Memory B cell (primary cell): ENCODE results near the gene MAOB.

Experiments
- ATAC-seq: fragments of 150-1000 bp; cut with Tn5 transposase; 2 replicates; pipeline ENCODE4 v1.10.0; 2021; ENCODE audit warnings: low read depth, mild to moderate bottlenecking, moderate library complexity
- DNase-seq, 2 donors: peaks; one replicate each; pipeline ENCODE4 v3.0.0; 2022; ENCODE audit warnings: low spot score in 2 of 2
- H3K27ac Mint-ChIP-seq: one replicate; pipeline ENCODE4 v1.8.0; 2022; ENCODE audit warnings: mild to moderate bottlenecking, moderate library complexity, mixed read lengths
- H3K27me3 Mint-ChIP-seq: one replicate; pipeline ENCODE4 v1.8.0; 2022; ENCODE audit warnings: mixed read lengths
- H3K36me3 Mint-ChIP-seq: one replicate; pipeline ENCODE4 v1.8.0; 2022; ENCODE audit warnings: mild to moderate bottlenecking, mixed read lengths
- H3K4me1 Mint-ChIP-seq: one replicate; pipeline ENCODE4 v1.8.0; 2022; ENCODE audit warnings: mixed read lengths
- H3K4me3 Mint-ChIP-seq: one replicate; pipeline ENCODE4 v1.8.0; 2022; ENCODE audit warnings: mild to moderate bottlenecking, moderate library complexity, mixed read lengths
- H3K9me3 Mint-ChIP-seq: one replicate; pipeline ENCODE4 v1.8.0; 2022; ENCODE audit warnings: mixed read lengths

Gene MAOB

GRCh38 chrX:43840265-43840664 is 42.0 kb downstream of the MAOB start:
- ATAC-seq = no peak
- no peaks in the 10 kb centered on the region for H3K36me3 Mint-ChIP-seq

DNA sequence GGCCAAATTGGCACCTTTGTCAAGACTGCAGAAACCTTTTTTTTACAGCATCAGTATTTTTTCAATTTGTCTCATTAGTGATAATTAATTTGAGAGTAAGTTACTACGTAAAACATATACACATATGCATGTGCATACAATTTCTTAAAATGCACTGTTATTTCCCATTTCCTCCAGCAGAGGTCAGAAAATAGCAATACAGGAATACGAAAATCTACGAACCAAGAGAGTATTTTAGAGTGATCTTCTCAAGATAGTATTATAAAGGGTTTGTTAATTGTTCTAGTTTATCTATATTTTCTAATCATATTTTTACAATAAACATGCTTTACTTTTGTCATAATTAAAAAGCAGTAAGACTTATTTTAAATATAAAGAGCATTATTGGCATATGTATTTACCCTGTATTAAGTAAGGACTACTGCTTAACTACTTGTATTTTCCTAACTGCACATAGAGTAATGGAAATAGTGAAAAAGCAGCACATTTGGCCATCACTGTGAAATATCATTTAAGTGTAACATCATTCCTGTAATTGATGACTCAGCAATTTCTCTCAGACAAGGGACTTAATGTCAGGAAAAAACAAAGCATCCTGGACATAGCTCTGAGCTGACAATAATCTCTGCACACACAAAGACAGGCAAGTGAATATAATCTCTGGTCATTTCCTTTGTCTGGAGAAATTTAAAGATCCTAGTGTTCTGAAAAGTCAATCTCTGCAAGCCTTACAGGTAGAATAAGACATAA is 45.6 kb downstream of the MAOB start:
- ATAC-seq = no peak
- H3K9me3 Mint-ChIP-seq = no peaks in the 10 kb centered on the region

More at GRCh38 chrX:43840265-43840664, 42.0 kb downstream of the MAOB start:
- Mint-ChIP-seq H3K9me3 (no peaks in the 10 kb centered on the region), H3K4me1 (no peaks in the 10 kb centered on the region), H3K27me3 (peaks cover 8% of the 10 kb centered on the region), H3K27ac (no peak overlapping the region), H3K4me3 (no peak overlapping the region)
- no peak for DNase-seq

DNA sequence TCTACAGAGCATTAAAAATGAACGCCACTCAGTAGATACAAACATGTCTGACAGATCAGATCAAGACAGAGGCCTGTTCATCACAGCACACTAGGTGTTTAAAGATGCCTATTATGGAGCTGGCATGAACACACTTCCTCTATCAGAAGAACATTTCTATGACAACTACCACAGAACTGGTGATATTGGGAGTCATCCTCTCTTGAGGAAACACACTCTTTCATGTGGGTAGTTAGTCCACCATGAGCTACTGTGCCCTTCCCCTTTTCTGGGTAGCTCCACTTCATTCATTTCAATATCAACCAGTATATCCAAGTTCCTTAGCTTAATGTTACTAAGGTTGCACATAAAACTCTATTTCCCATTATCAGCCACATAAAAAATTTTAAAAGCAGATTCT is 46.7 kb downstream of the MAOB start:
- no peaks in the 10 kb centered on the region for H3K36me3 Mint-ChIP-seq
- DNase-seq = no peak
- no peaks in the 10 kb centered on the region for H3K4me1 Mint-ChIP-seq
- no peak overlapping the region for H3K27ac Mint-ChIP-seq
- H3K9me3 Mint-ChIP-seq = no peaks in the 10 kb centered on the region
- H3K27me3 Mint-ChIP-seq = peaks cover 11% of the 10 kb centered on the region
- ATAC-seq = no peak
- H3K4me3 Mint-ChIP-seq = no peak overlapping the region

More for the DNA sequence above, 45.6 kb downstream of the MAOB start:
- H3K27me3 Mint-ChIP-seq = peaks cover 10% of the 10 kb centered on the region
- H3K27ac Mint-ChIP-seq = no peak overlapping the region
- no peak overlapping the region for H3K4me3 Mint-ChIP-seq
- peak in 1 of 2 donors; percentile 2 for DNase-seq
- H3K4me1 Mint-ChIP-seq = no peaks in the 10 kb centered on the region
- H3K36me3 Mint-ChIP-seq = no peaks in the 10 kb centered on the region

DNA sequence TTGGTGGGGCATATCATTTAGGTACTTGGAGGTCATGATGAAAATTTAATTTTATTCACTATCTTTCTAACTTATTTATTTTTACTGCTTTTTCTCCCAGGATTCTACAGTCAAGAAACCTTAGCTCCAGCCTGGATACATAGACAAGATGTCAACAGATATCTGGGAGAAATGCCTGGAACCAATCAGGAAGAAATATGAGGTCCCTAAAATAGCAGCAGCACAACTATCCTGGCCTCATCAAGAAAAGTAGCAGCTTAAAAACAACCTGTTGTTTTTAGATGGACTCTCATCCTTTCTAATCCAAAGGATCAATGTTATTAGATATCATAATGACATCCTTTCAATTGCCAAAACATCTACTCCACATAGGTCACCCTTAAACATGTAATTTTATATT is 54.5 kb downstream of the MAOB start:
- no peak overlapping the region for H3K27ac Mint-ChIP-seq
- H3K4me3 Mint-ChIP-seq = no peak overlapping the region
- no peak for ATAC-seq
- H3K9me3 Mint-ChIP-seq = no peaks in the 10 kb centered on the region
- H3K4me1 Mint-ChIP-seq = no peaks in the 10 kb centered on the region
- H3K27me3 Mint-ChIP-seq = peaks cover 5% of the 10 kb centered on the region
- H3K36me3 Mint-ChIP-seq = no peaks in the 10 kb centered on the region
- no peak for DNase-seq

DNA sequence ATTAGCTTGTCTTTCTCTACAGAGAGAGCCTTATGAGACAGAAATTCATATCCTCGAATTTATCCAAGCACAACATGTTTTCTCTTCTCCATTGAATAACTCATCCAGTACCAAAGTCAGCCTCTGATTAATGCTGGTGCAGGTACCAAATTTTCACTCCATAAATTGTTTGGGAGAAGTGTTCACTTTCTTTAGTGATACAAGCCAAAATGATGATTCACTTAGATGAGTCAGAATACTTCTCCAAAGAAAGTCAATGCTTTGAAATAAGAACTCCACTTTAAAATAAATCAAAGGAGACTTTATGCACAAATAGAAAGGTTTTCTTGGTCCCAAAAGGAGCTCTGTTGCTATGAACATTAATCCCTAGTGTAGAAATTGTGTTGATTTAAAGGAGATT is 60.2 kb downstream of the MAOB start:
- peaks cover 3% of the 10 kb centered on the region for H3K27me3 Mint-ChIP-seq
- no peaks in the 10 kb centered on the region for H3K36me3 Mint-ChIP-seq
- ATAC-seq = no peak
- H3K9me3 Mint-ChIP-seq = no peaks in the 10 kb centered on the region
- DNase-seq = no peak
- H3K4me3 Mint-ChIP-seq = no peak overlapping the region
- no peaks in the 10 kb centered on the region for H3K4me1 Mint-ChIP-seq
- H3K27ac Mint-ChIP-seq = no peak overlapping the region

- H3K4me3 Mint-ChIP-seq = no peak overlapping the region
- no peaks in the 10 kb centered on the region for H3K9me3 Mint-ChIP-seq
- no peak overlapping the region for H3K27ac Mint-ChIP-seq
- peaks cover 7% of the 10 kb centered on the region for H3K27me3 Mint-ChIP-seq
- H3K4me1 Mint-ChIP-seq = peaks cover 2% of the 10 kb centered on the region
- no peak for ATAC-seq
- no peak for DNase-seq
- H3K36me3 Mint-ChIP-seq = no peaks in the 10 kb centered on the region
Observed at GRCh38 chrX:43817444-43817843, 64.8 kb downstream of the MAOB start.

- Mint-ChIP-seq H3K9me3 (no peaks in the 10 kb centered on the region), H3K27me3 (peaks cover 9% of the 10 kb centered on the region), H3K36me3 (no peaks in the 10 kb centered on the region), H3K4me3 (no peak overlapping the region), H3K4me1 (peaks cover 2% of the 10 kb centered on the region), H3K27ac (no peak overlapping the region)
- ATAC-seq (no peak), DNase-seq (no peak)
Observed at GRCh38 chrX:43815209-43815608, 67.0 kb downstream of the MAOB start.

DNA sequence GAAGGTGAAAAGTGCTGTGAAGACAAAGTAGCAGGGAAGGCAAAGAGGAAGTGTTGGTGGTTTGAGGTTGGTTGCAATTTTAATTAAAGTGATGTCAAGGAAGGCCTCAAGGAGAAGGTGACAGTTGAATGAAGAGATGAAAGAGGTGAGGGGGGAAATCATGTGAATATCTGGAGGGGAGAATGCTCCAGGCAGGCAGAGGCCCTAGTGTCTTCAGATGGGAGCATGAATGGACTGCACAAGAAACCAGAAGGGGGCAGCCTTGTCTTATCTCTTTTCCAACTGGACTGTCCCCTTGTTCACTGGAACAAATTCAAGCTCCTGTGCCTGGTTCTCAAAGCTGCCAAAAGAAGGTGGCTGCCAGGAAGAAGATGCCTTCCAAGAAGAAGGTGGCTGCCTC is 68.4 kb downstream of the MAOB start:
- no peak for DNase-seq
- Mint-ChIP-seq H3K9me3 (no peaks in the 10 kb centered on the region), H3K27me3 (peaks cover 9% of the 10 kb centered on the region), H3K4me3 (no peak overlapping the region), H3K36me3 (no peaks in the 10 kb centered on the region), H3K27ac (no peak overlapping the region), H3K4me1 (peaks cover 2% of the 10 kb centered on the region)
- ATAC-seq = no peak

DNA sequence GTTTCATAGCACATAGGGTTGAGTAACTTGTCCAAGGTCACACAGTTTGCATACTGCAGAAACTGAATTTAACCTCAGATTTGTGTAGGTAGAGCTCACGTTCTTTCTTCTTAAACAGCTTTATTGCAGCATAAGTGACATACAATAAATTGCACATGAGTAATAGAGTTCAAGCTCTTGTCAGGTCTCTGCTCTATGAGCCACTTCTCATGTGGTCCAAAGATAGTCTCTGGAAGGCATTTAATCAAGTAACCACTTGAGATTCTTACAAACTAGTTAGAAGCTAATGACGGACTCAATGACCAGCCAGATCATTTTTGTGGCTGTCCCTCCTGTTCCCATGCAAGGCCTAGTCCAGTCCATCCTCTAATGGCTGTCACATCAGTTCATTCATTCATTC is 68.9 kb downstream of the MAOB start:
- no peaks in the 10 kb centered on the region for H3K9me3 Mint-ChIP-seq
- ATAC-seq (no peak), DNase-seq (no peak)
- H3K36me3 Mint-ChIP-seq = no peaks in the 10 kb centered on the region
- H3K4me3 Mint-ChIP-seq = no peak overlapping the region
- peaks cover 9% of the 10 kb centered on the region for H3K27me3 Mint-ChIP-seq
- no peak overlapping the region for H3K27ac Mint-ChIP-seq
- peaks cover 2% of the 10 kb centered on the region for H3K4me1 Mint-ChIP-seq

DNA sequence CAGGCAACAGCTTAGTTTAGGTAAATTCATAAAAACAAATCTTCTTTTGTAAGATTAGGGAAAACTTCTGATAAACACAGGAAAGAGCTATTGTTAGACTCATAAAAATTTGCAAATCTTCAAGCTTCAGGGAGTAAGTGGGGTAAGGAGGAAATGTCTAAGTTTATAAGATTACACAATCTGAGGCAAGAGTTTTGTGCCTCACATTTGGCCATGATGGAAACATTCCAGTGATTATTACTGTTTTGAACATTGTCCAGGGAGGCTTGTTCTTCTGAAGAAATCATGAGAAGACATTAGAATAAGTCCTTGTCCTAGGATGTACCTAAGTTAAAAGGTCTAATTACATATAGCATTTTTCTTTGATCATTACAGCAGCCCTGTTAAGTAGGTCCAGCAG is 72.8 kb downstream of the MAOB start:
- H3K4me1 Mint-ChIP-seq = peaks cover 2% of the 10 kb centered on the region
- H3K36me3 Mint-ChIP-seq = no peaks in the 10 kb centered on the region
- no peaks in the 10 kb centered on the region for H3K9me3 Mint-ChIP-seq
- DNase-seq (no peak), ATAC-seq (no peak)
- peaks cover 16% of the 10 kb centered on the region for H3K27me3 Mint-ChIP-seq
- no peak overlapping the region for H3K4me3 Mint-ChIP-seq
- no peak overlapping the region for H3K27ac Mint-ChIP-seq

- H3K4me1 Mint-ChIP-seq = no peaks in the 10 kb centered on the region
- H3K36me3 Mint-ChIP-seq = no peaks in the 10 kb centered on the region
- H3K27ac Mint-ChIP-seq = no peak overlapping the region
- H3K27me3 Mint-ChIP-seq = peaks cover 14% of the 10 kb centered on the region
- no peak for DNase-seq
- no peak overlapping the region for H3K4me3 Mint-ChIP-seq
- no peak for ATAC-seq
- H3K9me3 Mint-ChIP-seq = no peaks in the 10 kb centered on the region
Observed at GRCh38 chrX:43808231-43808630, 74.0 kb downstream of the MAOB start.

- no peak overlapping the region for H3K4me3 Mint-ChIP-seq
- DNase-seq (no peak), ATAC-seq (no peak)
- H3K27me3 Mint-ChIP-seq = peaks cover 12% of the 10 kb centered on the region
- H3K36me3 Mint-ChIP-seq = no peaks in the 10 kb centered on the region
- H3K27ac Mint-ChIP-seq = no peak overlapping the region
- H3K4me1 Mint-ChIP-seq = no peaks in the 10 kb centered on the region
- H3K9me3 Mint-ChIP-seq = no peaks in the 10 kb centered on the region
Observed at GRCh38 chrX:43805579-43805978, 76.7 kb downstream of the MAOB start.

DNA sequence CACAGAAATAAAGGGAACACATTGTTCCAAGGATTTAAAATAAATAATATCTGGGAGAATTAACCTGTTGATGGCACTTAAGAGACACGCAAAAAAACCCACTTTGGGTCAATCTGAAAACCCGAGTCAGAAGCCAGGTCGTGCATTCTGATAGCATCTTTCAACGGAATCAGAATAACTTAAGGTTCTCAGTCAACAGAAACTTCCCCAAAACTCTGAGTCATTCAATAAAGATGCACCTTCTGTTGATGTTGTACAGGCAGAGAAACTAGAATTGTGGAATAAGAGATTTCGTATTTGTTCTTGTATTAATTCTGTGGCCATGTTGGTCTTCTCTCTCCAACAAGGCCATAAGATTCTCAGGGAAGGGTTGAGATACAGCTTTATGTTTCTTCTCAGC is 78.2 kb downstream of the MAOB start:
- ATAC-seq = no peak
- Mint-ChIP-seq H3K27me3 (peaks cover 12% of the 10 kb centered on the region), H3K4me3 (no peak overlapping the region), H3K27ac (no peak overlapping the region), H3K4me1 (no peaks in the 10 kb centered on the region), H3K36me3 (no peaks in the 10 kb centered on the region), H3K9me3 (no peaks in the 10 kb centered on the region)
- DNase-seq = no peak

GRCh38 chrX:43785930-43786591 is 96.2 kb downstream of the MAOB start:
- Mint-ChIP-seq H3K27ac (no peak overlapping the region), H3K36me3 (no peaks in the 10 kb centered on the region), H3K27me3 (no peaks in the 10 kb centered on the region), H3K4me3 (no peak overlapping the region), H3K9me3 (peaks cover 1% of the 10 kb centered on the region), H3K4me1 (no peaks in the 10 kb centered on the region)
- ATAC-seq = no peak
- DNase-seq = no peak

DNA sequence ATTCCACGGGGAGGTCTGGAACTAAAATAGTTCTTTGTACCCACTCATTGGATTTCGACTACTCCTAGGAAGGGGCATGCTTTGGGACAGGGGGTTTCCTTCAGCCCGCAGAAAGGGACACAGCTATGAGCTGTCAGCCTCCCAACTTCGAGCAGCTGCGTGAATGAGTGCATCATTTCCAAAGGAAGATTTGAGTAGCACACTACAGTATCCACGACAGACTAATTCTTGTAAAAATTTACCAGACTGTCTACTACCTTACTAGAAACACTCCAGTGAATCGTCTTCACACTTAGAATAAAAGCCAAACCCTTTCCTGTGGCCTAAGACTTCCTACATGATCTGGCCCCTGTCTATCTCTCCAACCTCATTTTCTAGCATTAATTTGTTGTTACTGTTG is 124.2 kb downstream of the MAOB start:
- Mint-ChIP-seq H3K36me3 (no peaks in the 10 kb centered on the region), H3K4me1 (no peaks in the 10 kb centered on the region), H3K27me3 (peaks cover 2% of the 10 kb centered on the region), H3K27ac (no peak overlapping the region), H3K9me3 (no peaks in the 10 kb centered on the region), H3K4me3 (no peak overlapping the region)
- ATAC-seq = no peak
- DNase-seq = no peak
